Metanephros (tissue), 1 donor: Measurements from ENCODE around the gene MAP1LC3B. TPM values are rescaled to one million over a fixed set of nuclear protein-coding genes. Genes with fewer than 3 reads are reported as not detected.

Source experiments
- total RNA-seq: library from RNA; depleted of rRNA; stranded (reverse); fragments of >200 nt; gene quantifications from one replicate; pipeline ENCODE4 v1.2.3, GENCODE V29; 2014

MAP1LC3B gene
- 37.8 TPM for total RNA-seq

GRCh38 chr16:87391950-87392820, at the start of gene MAP1LC3B:
Gene MAP1LC3B, plus strand, starts transcription at chr16:87392336. Its CDS starts 92 bp downstream, at chr16:87392428.

DNA sequence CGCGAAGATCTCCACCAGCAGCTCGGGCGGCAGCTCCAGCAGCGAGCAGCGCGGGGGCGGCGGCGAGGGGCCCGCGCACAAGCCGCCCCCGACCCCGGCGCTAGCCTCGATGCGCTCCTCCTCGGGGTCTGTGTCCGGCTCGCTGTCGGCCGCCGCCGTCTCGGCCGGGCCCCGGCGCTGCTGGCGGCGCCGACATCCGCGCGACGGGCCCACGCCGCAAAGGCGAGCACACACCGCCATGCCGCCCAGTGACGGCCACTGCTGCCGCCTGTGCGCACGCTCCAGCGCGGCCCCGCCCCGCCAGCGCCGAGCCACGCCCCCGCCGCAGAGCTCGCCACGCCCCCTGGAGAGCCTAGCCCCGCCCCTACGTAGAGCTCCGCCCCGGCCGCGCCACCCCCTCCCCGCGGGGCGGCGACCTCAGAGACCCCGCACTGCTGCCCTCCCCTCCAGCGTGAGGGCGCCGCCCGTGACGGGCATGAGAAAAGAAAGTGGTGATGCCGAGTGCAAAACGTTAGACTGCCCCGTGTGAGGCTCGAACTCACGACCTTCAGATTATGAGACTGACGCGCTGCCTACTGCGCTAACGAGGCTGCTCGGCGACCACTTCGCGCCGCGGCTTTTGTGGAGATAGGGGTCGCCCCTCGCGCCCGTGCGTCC, 8.5 kb upstream of the MAP1LC3B start, which contains the start of gene FBXO31:
FBXO31 (minus strand) TSS at position 272 of the 657 bp plus-strand sequence; CDS start at position 240, 32 bp downstream.

Other genes with a start within 250 kb of the MAP1LC3B start
- gene C16orf95, start 74.9 kb upstream of the MAP1LC3B start, total RNA-seq, result 5.0 TPM
- 32.4 TPM for gene FBXO31, start 8.6 kb upstream of the MAP1LC3B start, total RNA-seq
- gene ZCCHC14, start 100.7 kb downstream of the MAP1LC3B start, total RNA-seq, result 31.1 TPM
- 0.53 TPM for gene JPH3, start 210.2 kb downstream of the MAP1LC3B start, total RNA-seq